ENCODE results near the gene LRRC36. TPM values are rescaled to one million over a fixed set of nuclear protein-coding genes. Genes with fewer than 3 reads are reported as not detected.

LRRC36 gene
- total RNA-seq, 2 donors from 2014 or later: 1.6 TPM; not detected in 1

DNA sequence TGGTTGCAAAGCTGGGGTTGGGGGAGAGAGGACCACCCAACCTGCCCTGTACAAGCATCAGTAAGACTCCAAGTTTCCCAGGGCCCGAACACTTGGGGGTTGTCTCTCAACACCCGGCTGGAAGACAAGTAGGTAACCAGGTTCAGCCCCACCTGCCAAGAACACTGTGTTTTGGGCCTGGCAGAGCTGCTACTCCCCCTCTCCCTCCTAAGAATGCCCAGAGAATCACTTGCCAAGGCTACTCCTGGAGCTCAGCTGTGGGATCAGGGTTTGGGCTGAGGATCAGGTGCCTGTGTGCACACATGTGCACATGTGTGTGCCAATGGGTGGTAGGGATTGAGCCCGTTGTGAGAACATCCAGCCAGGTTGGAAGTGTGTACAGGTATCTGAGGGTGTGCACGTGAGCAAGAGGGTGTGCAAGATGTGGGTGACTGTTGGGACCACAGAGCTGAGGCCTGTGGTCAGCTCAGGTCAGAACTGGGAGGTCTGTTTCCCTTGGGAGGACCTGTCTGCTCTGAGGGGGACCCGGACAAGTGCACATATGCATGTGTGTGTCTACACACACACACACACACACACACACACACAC, 106.6 kb downstream of the LRRC36 start:
- no peak overlapping the region for H3K27ac Mint-ChIP-seq
- no peak for ATAC-seq (replicated peaks)
- no peaks in the 10 kb centered on the region for H3K4me1 Mint-ChIP-seq
- no peaks in the 10 kb centered on the region for H3K9me3 Mint-ChIP-seq
- H3K36me3 Mint-ChIP-seq (ENCODE audit: low read depth): peaks cover 12% of the 10 kb centered on the region
- H3K27me3 Mint-ChIP-seq: peaks cover 16% of the 10 kb centered on the region
- H3K4me3 Mint-ChIP-seq: no peak overlapping the region

Other genes starting within 250 kb of the LRRC36 start
- gene PHAF1, start 216.9 kb upstream of the LRRC36 start, total RNA-seq: 10 to 100 TPM; 14.8 to 18.0 TPM
- gene B3GNT9, start 175.8 kb upstream of the LRRC36 start, total RNA-seq: 10 to 100 TPM in 1 of 2 donors, 1 to 10 TPM in 1; 8.3 to 12.3 TPM
- gene TRADD, start 166.9 kb upstream of the LRRC36 start, total RNA-seq: 10 to 100 TPM; 36.3 to 65.9 TPM
- 100 to 1,000 TPM in 1 of 2 donors, 10 to 100 TPM in 1; 33.1 to 108 TPM for gene FBXL8, start 166.9 kb upstream of the LRRC36 start, total RNA-seq
- 100 to 1,000 TPM in 1 of 2 donors, 10 to 100 TPM in 1; 71.3 to 325 TPM for gene HSF4, start 162.1 kb upstream of the LRRC36 start, total RNA-seq
- 100 to 1,000 TPM in 1 of 2 donors, 10 to 100 TPM in 1; 30.0 to 194 TPM for gene NOL3, start 156.3 kb upstream of the LRRC36 start, total RNA-seq
- gene MATCAP1, start 142.9 kb upstream of the LRRC36 start, total RNA-seq: 100 to 1,000 TPM in 1 of 2 donors, 10 to 100 TPM in 1; 47.0 to 118 TPM
- 1 to 10 TPM in 1 of 2 donors, under 1 TPM in 1; 0.37 to 1.5 TPM for gene EXOC3L1, start 136.7 kb upstream of the LRRC36 start, total RNA-seq
- gene E2F4, start 134.7 kb upstream of the LRRC36 start, total RNA-seq: 100 to 1,000 TPM in 1 of 2 donors, 10 to 100 TPM in 1; 90.0 to 141 TPM
- 1 to 10 TPM; 6.6 to 7.1 TPM for gene ELMO3, start 127.7 kb upstream of the LRRC36 start, total RNA-seq
- gene TMEM208, start 99.7 kb upstream of the LRRC36 start, total RNA-seq: 10 to 100 TPM; 31.7 to 39.5 TPM
- 100 to 1,000 TPM; 104 to 145 TPM for gene FHOD1, start 79.3 kb upstream of the LRRC36 start, total RNA-seq
- gene SLC9A5, start 77.8 kb upstream of the LRRC36 start, total RNA-seq: 10 to 100 TPM in 1 of 2 donors, 1 to 10 TPM in 1; 3.5 to 15.7 TPM
- gene PLEKHG4, start 47.3 kb upstream of the LRRC36 start, total RNA-seq: 10 to 100 TPM in 1 of 2 donors, 1 to 10 TPM in 1; 6.4 to 29.0 TPM
- gene KCTD19, start 74 bp upstream of the LRRC36 start, total RNA-seq: 1 to 10 TPM in 1 of 2 donors, under 1 TPM in 1; 0.50 to 4.4 TPM
- under 1 TPM in 1 of 2 donors, not detected in 1; 0.19 TPM for gene TPPP3, start 66.7 kb downstream of the LRRC36 start, total RNA-seq
- gene ZDHHC1, start 89.7 kb downstream of the LRRC36 start, total RNA-seq: under 1 TPM; 0.52 to 0.74 TPM
- gene HSD11B2, start 104.3 kb downstream of the LRRC36 start, total RNA-seq: 1 to 10 TPM in 1 of 2 donors, under 1 TPM in 1; 0.21 to 1.4 TPM
- 10 to 100 TPM; 20.6 to 42.1 TPM for gene ATP6V0D1, start 154.3 kb downstream of the LRRC36 start, total RNA-seq
- not detected for gene AGRP, start 156.7 kb downstream of the LRRC36 start, total RNA-seq
- gene RIPOR1, start 202.0 kb downstream of the LRRC36 start, total RNA-seq: 10 to 100 TPM; 30.4 to 57.0 TPM
- 10 to 100 TPM; 41.2 to 49.4 TPM for gene CTCF, start 235.7 kb downstream of the LRRC36 start, total RNA-seq

Measured in activated T-helper 17 cell treated with anti-CD3 and anti-CD28 coated beads, Interleukin-2, amount 50 U/mL, for 72 hours (primary cell).